ENCODE data around the gene ZNF462.

Gene ZNF462

DNA sequence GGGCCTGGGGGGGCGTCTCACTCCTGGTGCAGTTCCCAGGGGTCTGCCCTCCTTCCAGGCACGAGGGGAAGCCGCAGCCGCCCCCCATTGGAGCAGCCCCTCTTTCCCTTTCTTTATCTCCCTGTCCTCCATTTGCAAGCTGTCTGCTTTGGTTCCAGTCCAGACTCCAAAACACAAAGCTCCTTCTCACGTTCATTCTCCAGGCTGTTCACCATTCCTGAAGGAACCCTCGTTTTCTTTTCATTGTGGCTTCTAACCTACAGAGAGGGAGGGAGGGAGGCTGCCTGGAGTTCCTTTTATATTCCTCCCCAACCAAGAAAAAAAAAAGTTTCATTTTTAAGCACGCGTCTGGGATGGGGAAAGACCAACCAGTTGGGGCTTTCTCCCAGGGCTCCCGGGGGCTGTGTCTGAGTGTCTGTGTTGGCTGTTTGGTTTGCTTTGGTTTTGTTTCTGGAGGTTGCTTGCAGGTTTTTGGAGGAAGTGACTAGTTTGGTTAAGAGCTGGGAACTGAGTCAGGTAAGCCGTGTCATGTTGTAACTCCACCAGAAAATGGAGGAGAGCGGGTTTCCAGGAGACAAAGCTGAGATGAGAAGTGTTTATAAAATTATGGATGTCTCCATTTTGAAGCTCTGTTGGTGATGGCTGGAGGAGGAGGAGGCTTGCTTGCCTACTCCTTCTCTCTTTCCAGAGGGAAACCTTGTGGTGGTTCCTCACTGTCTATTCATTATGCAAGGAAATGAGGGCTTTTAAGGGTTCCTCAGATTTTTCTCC is 1.6 kb downstream of the ZNF462 start:
- DNase-seq (ENCODE audit: low read depth in 1 of 2, low spot score in 1 of 2) = no peak

GRCh38 chr9:106866243-106866642 is 3.3 kb downstream of the ZNF462 start:
- DNase-seq (ENCODE audit: low read depth in 1 of 2, low spot score in 1 of 2) = no peak

DNA sequence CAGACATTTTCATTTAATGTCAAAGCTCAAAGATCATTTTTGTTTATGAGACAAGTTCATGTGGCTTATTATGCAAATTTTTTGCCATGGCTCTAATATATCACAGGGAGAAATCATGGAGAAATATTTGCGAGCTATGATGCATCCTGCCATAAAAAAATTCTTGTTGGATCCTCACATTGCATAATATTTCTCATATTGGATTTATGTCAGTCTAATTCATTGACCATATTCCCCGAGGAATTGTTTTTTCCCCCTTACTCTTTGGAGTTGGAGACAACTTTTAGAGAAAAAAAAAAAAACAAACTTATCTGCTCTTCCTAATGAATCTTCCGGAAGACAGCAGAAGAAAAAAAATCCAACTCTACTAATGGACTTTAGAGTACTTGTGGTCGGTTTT is 4.3 kb downstream of the ZNF462 start:
- DNase-seq (ENCODE audit: low read depth in 1 of 2, low spot score in 1 of 2) = no peak

- DNase-seq (ENCODE audit: low read depth in 1 of 2, low spot score in 1 of 2) = no peak
Measured at GRCh38 chr9:106868087-106868486, 5.1 kb downstream of the ZNF462 start.

DNA sequence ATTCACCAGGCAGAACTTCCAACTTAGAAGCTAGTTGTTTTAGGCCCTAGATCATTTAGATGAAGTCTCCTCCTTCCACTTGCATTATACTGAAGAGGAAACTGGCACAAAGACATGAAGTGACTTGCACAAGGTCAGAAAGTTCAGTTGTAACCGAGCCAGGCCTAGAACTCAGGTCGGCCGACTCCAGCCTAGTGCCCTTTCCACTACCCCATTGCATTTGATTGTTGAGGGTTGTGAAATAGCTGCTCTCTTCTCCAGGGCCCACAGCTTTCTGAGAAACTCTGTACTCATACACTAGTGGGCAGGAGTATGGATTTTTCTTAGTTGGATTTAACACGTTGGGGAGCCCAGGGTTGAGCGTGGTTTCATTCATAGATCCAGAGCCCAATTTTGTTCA is 5.6 kb downstream of the ZNF462 start:
- no peak for DNase-seq (ENCODE audit: low read depth in 1 of 2, low spot score in 1 of 2)

DNA sequence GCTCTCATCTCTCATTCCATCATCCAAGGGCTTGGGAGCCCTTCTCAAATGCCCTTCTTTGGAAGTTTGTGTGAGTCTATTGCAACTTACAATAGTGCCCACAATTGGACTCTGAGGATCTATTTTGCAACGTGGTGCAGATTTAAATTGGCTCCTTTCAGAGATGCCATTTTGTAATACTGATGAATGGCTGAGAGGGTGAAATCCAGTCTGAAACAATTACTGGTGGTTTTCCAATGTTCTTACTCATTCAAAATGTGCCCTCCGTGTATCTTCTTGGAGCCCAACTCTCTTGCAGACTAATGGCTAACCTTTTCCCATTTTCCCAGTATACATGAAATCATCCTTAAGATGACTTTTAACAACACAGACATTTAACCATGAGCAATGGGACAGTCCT is 6.1 kb downstream of the ZNF462 start:
- no peak for DNase-seq (ENCODE audit: low read depth in 1 of 2, low spot score in 1 of 2)

GRCh38 chr9:106869458-106869857 is 6.5 kb downstream of the ZNF462 start:
- no peak for DNase-seq (ENCODE audit: low read depth in 1 of 2, low spot score in 1 of 2)

- no peak for DNase-seq (ENCODE audit: low read depth in 1 of 2, low spot score in 1 of 2)
Measured at GRCh38 chr9:106872641-106873040, 9.7 kb downstream of the ZNF462 start.

DNA sequence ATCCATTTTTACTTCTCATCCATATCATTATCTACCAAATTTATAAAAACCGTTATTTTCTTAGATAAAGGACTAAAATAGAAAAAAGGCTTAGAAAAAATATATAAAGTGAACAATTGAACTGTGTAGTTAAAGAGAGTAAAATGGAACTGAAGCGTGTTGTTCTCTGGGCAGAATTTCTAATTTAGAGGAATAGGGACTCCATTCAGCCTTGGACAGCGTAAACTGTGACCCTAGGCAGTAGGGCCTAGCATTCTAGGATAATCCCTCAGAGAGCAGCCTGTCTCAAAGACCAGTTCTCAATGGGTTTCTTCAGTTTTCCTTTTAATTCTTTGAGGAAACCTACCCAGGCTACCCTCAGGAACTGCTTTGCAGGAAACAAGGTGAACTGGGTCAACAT is 11.1 kb downstream of the ZNF462 start:
- DNase-seq (ENCODE audit: low read depth in 1 of 2, low spot score in 1 of 2) = no peak

- no peak for DNase-seq (ENCODE audit: low read depth in 1 of 2, low spot score in 1 of 2)
Measured at GRCh38 chr9:106874652-106875051, 11.7 kb downstream of the ZNF462 start.

DNA sequence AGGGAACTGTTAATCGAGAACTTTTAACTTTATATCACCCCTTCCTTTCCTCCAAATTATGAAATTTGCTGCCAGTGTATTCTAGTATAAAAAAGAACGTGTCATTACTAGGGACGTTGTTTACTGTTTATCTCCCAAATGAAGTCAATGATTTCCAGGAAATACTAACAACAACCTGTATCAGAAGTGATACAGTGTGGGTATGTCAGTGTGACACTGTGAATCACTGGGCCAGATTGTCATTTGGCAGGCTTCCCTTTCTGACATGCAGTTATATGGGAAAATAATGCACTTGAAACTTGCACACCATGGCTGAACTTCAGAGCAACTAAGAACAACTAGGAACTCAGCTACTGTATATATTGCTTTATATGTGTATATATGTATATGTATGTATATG is 12.6 kb downstream of the ZNF462 start:
- DNase-seq (ENCODE audit: low read depth in 1 of 2, low spot score in 1 of 2) = no peak

DNA sequence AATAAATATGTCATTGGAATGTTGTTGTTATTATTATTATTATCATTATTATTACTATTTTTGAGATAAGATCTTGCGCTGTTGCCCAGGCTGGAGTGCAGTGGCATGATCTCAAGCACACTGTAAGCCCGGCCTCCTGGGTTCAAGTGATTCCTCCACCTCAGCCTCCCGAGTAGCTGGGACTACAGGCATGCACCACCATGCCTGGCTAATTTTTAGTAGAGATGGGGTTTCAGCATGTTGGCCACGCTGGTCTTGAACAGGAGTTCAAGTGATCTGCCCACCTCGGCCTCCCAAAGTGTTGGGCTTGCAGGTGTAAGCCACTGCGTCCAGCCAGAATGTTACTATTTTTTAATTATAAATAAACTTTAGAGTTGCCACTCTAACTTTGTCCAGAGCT is 14.4 kb downstream of the ZNF462 start:
- no peak for DNase-seq (ENCODE audit: low read depth in 1 of 2, low spot score in 1 of 2)

DNA sequence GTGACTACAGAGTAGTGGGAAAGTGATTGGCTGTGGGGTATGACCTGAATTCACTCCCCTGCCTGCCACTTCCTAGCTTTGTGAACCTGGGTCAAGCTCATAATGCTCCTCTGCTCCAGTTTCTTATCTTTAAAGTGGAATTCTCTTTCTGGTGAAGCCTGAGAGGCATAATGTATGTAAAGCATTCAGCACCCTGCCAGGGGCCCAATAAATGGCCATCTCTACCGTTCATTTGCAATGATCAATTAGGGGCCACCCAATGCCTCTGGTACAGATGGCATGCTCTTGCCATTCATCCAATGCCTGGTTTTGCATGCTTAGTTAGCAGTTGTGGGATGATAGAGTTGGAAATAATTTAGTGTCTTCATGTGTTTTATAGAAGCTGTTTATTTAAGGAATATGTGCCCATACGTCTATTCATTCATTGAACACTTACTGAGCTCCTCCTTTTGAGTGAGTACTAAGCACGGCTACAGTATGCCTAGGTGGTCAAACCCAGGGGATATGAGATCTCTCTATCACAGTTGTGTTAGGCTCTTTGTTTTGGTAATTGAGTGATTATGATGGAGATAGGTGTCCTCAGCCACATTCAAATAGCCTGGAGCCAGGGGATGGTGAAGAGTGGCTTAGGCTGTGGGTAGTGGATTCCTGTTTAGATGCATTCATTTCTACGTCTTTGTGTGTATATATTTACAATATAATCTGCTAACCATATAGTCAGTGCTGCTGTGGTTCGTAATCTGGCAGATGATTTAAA is 15.3 kb downstream of the ZNF462 start:
- no peak for DNase-seq (ENCODE audit: low read depth in 1 of 2, low spot score in 1 of 2)

GRCh38 chr9:106878934-106879333 is 16.0 kb downstream of the ZNF462 start:
- no peak for DNase-seq (ENCODE audit: low read depth in 1 of 2, low spot score in 1 of 2)

GRCh38 chr9:106879439-106879882 is 16.5 kb downstream of the ZNF462 start:
- DNase-seq (ENCODE audit: low read depth in 1 of 2, low spot score in 1 of 2) = no peak

DNA sequence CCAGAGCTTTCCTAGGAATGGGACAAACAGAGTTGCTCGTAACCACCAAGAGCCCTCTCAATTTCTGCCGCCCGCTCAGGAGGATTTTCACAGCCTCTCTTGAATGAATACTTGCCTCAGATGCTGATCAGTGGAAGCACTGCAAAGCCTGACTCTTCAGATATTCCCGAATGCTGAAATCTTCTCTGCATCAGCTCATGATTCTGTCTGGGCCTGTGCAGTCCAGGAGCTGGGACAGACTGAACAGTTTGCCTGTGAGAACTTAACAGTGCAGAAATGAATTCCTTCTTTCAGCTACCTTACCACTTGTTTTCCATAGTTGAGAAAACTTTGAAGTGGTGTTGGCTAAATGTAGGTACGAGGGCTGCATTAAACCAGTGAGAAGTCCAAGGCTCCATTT is 17.1 kb downstream of the ZNF462 start:
- DNase-seq (ENCODE audit: low read depth in 1 of 2, low spot score in 1 of 2) = no peak

GRCh38 chr9:106880863-106881262 is 17.9 kb downstream of the ZNF462 start:
- DNase-seq (ENCODE audit: low read depth in 1 of 2, low spot score in 1 of 2) = no peak

DNA sequence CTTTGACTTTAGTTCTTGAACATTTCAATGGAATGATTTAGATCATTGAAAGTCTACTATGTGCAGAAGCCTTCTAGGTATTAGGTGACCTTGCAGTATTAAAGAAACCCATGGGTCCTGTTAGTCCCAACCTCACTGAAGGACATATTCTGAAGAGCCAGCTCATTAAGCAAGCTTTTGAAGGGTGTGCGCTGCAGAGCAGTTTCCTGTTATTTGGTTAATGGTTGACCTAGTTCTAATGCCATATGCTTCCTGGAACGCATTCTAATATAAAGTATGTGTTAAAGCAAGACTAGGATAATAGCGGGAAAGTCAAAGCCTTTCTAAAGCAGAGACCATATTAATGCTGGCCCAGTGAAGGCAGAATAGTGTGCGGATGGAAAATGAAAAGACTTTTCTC is 20.1 kb downstream of the ZNF462 start:
- DNase-seq (ENCODE audit: low read depth in 1 of 2, low spot score in 1 of 2) = no peak

GRCh38 chr9:106883626-106884190 is 20.7 kb downstream of the ZNF462 start:
- no peak for DNase-seq (ENCODE audit: low read depth in 1 of 2, low spot score in 1 of 2)

GRCh38 chr9:106885451-106885850 is 22.5 kb downstream of the ZNF462 start:
- no peak for DNase-seq (ENCODE audit: low read depth in 1 of 2, low spot score in 1 of 2)

GRCh38 chr9:106886111-106887046 is 23.4 kb downstream of the ZNF462 start:
- no peak for DNase-seq (ENCODE audit: low read depth in 1 of 2, low spot score in 1 of 2)
